Measurements from ENCODE around the gene ARFIP1.
A peak's percentile ranks its signal among the peaks of the same experiment; 100 is the strongest.

ARFIP1 gene

DNA sequence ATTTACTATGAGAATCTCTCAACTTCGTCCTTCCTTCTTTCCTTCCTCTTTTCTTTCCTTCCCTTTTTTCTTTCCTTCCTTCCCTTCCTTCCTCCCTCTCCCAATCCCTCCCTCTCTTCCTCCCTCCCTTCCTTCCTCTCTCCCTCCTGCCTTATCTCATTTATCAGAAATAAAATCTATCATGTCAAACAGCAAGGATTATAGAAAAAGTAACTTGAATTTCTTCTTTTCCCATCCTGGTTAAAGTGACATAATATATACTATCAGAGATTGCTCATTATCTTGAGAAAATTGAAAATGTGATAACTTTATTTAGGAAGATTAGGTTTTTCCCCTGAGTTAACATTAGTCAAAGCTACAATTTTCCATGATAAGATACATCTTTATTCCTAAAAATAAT, 5.8 kb upstream of the ARFIP1 start:
- TF ChIP-seq, protein P1, sequence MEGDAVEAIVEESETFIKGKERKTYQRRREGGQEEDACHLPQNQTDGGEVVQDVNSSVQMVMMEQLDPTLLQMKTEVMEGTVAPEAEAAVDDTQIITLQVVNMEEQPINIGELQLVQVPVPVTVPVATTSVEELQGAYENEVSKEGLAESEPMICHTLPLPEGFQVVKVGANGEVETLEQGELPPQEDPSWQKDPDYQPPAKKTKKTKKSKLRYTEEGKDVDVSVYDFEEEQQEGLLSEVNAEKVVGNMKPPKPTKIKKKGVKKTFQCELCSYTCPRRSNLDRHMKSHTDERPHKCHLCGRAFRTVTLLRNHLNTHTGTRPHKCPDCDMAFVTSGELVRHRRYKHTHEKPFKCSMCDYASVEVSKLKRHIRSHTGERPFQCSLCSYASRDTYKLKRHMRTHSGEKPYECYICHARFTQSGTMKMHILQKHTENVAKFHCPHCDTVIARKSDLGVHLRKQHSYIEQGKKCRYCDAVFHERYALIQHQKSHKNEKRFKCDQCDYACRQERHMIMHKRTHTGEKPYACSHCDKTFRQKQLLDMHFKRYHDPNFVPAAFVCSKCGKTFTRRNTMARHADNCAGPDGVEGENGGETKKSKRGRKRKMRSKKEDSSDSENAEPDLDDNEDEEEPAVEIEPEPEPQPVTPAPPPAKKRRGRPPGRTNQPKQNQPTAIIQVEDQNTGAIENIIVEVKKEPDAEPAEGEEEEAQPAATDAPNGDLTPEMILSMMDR (IDR thresholded peaks at IDR 0.05): no peak
- TF ChIP-seq ZFX (IDR thresholded peaks at IDR 0.05; ENCODE audit: borderline replicate concordance): no peak
- H3K27ac ChIP-seq: no peak overlapping the region

DNA sequence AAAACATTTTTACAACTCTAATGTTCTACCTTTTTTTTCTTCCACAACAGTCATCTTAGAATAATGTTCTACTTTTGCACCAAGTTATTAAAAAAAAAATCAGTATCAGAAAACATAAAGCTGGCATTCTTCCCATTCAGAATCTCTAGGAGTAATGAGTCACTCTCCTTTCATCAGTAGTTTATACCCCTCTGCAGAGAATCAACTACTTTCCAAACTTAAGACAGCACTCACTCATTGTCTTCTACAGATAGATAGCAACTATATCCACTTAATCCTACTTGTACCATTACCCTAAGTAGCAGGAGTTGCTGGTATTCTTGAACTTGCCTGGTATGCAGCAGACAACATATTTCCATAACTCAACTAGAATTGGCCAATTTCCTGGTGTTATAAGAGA, 3.4 kb upstream of the ARFIP1 start:
- no peak overlapping the region for H3K27ac ChIP-seq
- TF ChIP-seq ZFX (IDR thresholded peaks at IDR 0.05; ENCODE audit: borderline replicate concordance): no peak
- TF ChIP-seq, protein P1 (IDR thresholded peaks at IDR 0.05): no peak

DNA sequence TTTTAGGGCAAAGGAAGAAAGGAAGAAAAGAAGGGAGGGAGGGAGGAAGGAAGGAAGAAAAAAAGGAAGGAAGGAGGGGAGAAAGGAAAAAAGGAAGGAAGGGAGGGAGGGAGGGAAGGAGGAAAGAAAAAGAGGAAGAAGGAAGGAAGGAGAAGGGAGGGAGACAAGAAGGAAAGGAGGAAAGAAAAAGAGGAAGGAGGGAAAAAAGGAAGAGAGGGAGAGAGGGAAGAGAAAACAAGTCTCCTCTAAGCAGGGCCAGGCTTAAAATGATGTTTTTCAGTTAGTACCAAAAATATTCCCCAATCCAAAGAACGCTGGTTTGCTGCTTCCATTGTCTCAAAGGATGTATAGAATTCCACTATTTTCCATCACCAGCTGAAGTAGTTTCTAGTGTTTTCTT, 2.3 kb upstream of the ARFIP1 start:
- TF ChIP-seq, protein P1 (IDR thresholded peaks at IDR 0.05): no peak
- no peak for TF ChIP-seq ZFX (IDR thresholded peaks at IDR 0.05; ENCODE audit: borderline replicate concordance)
- H3K27ac ChIP-seq: no peak overlapping the region

DNA sequence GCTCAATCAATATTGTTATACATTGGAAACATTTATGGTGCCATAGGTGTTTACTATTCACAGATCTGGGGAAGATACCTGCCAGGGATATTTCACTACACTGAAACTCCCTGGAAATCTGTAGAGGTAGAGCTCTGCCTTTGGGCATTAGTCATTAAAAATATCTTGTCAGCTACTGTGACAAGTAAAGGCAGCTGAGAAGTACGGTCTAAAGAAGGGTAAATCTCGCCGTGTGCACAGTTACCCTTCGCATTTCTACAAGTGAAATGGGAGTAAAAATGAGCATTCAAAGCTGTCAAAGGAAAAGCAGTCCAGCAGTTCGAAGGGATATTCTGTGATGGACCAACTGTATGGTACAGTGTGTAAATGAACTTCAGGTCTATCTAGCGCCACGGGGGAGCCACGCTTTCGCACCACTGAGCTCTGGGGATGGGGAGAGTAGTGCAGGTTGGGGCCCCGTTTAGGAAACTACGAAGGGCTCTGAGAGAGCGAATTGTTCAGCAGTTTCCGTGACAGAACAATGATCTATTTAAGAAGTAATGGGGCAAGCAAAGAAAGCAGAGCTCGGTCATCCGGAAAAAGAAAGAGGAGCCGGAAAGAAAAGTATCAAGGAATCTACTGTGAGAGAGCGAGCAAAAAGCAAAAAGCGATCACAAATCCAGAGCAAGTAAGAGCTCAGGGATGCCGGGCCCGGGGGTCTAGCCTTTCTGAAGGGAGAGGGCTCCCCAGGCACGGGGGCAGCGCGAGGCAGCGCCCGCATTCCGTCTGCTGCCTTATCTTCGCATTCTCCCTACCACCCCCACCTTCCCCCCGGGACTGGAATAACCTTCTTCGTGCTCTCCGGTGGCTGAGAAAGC, 870 bp upstream of the ARFIP1 start:
- H3K27ac ChIP-seq: peak overlapping the region; percentile 86
- TF ChIP-seq, protein P1 (IDR thresholded peaks at IDR 0.05): no peak
- no peak for TF ChIP-seq ZFX (IDR thresholded peaks at IDR 0.05; ENCODE audit: borderline replicate concordance)

DNA sequence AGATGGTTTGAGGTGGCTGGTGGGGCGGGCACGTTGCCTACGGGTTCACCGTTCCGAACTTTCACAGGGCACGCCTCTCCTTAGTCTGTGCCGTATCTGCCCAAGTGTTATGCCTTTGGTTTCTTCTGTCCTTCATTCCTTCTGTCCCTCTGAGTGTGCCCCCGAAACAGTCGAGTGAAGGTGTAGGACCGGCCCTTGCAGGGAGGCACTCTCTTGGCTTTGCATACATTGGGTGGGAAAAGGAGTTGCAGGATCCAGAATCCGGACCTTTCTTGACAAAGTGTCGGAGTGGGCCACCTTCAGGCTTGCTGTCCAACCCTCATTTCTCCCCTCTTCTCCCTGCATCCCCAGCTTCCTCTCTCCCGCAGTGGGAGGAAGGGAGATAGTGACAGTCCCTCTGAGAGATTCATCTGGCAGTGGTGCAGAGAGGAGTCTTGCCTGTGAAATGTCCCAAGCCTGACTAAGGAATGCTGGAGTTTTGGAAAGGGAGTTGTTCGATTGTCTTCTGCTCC, 569 bp downstream of the ARFIP1 start:
- H3K27ac ChIP-seq: peak overlapping the region; percentile 86
- TF ChIP-seq, protein P1 (IDR thresholded peaks at IDR 0.05): no peak
- TF ChIP-seq ZFX (IDR thresholded peaks at IDR 0.05; ENCODE audit: borderline replicate concordance): no peak

DNA sequence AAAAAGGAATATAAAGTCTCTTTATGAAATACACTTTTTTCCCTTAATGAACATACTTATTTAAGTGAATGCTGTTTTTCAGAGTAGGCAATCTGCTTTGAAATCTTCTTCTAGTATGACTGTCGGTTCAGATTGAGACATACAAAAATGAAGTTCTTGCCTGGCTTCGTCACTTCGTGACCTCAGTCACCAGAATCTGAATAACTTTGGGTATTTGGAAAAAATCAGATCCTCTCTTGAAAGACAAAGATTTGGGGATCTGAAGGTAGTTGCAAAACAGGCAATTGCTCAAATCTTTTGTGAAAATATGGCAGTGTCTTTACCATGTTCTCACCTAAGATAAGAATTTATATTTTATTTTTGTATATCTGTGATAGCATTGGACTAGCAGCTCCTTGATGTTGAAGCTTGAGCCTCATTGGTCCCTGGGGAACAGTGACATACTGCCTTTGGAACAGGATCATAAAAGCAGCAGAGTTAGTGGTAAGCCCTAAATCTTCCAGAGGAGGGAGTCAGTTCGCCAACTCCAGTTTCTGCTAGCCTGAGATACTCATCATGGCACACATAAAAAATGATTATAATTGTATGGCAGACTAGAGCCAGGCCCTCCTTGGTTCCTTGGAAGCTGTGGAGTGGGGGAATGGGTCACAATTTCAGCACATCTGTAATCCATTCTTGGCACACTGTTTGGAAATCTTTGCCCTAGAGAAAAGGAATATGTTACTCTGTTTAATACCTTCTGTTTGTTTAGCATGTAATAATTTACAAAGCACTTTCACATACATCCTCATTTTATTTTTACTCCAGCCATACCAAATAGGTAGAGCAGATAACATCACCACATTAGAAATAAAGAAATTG, 5.0 kb downstream of the ARFIP1 start:
- TF ChIP-seq, protein P1 (IDR thresholded peaks at IDR 0.05): peak; percentile 41
- no peak for TF ChIP-seq ZFX (IDR thresholded peaks at IDR 0.05; ENCODE audit: borderline replicate concordance)
- no peak overlapping the region for H3K27ac ChIP-seq
